ENCODE data around the gene ENTPD2. TPM values are rescaled to one million over a fixed set of nuclear protein-coding genes. Genes with fewer than 3 reads are reported as not detected.

ENTPD2 gene
- total and polyA plus RNA-seq, 2 experiments from 2014 or later: 1.8 to 1.9 TPM

DNA sequence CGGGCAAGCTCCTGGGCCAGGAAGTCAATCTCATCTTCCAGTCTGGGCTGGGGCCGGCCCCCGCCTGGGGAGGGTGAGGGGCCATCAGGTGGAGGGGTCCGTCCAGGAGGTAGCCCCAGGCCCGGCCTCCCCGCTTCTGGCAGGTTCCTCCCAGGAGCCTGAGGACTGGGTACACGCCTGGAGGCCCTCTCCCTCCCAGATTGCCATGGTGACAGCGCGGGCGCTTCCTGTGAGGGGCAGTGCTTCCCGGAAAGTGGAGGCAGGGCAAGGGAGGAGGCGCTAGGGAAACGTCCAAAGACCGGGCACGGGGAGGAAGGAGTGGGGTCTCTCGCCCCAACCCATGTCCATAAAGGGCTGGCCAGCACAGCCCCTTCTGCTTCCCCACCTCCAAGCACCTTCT, 12.7 kb downstream of the ENTPD2 start (continued):
- TF ChIP-seq ZNF462 (CRISPR knock-in tag; IDR thresholded peaks at IDR 0.05) (no peak), CREB1 (CRISPR knock-in tag; IDR thresholded peaks at IDR 0.05; ENCODE audit: low read depth) (no peak), JUNB (IDR thresholded peaks at IDR 0.05; ENCODE audit: unreplicated experiment) (no peak), CTCF (conservative IDR thresholded peaks at IDR 0.05; ENCODE audit: low read depth in 2 of 2) (no peak)

DNA sequence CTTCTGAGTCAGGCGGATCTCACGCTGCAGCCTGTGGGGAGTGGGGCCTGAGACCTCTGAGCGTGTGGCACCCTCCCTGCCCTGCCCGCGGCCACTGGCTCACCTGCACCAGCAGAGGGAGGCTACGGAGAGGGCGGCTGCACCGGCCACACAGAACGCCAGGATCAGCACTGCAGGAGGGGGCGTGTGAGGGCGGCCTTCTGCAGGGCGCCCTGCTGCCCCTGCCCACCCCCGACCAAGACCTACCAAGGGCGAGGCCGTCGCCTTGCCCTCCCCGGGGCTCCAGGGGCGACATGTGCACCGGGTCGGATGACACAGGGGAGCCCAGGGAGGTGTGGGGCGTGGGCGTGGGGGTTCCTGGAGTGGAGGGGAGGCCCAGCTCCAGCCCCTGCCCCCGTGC, 13.3 kb downstream of the ENTPD2 start:
- Histone ChIP-seq H4K20me1 (replicated peaks; ENCODE audit: insufficient read depth) (no peaks in the 10 kb centered on the region; the same call in 1 of the 2 replicates), H3K9me2 (ENCODE audit: insufficient read depth) (no peaks in the 10 kb centered on the region), H3F3A (replicated peaks; ENCODE audit: low read depth) (no peaks in the 10 kb centered on the region), H3K36me3 (ENCODE audit: insufficient read depth) (no peaks in the 10 kb centered on the region), H3K4me3 (no peak overlapping the region), H3K27ac (ENCODE audit: low read depth) (no peak overlapping the region), H3K4me1 (ENCODE audit: insufficient read depth) (peaks cover 7% of the 10 kb centered on the region; the same call in 1 of the 2 replicates), H3K4me2 (no peak overlapping the region), H3K27me3 (ENCODE audit: insufficient read depth) (peaks cover 14% of the 10 kb centered on the region), H3K79me2 (replicated peaks; ENCODE audit: insufficient read depth) (peaks cover 7% of the 10 kb centered on the region; the same call in 1 of the 2 replicates), H2AFZ (no peak overlapping the region)
- H3K36me3 Mint-ChIP-seq (ENCODE audit: low read depth): no peaks in the 10 kb centered on the region; the same call in 2 of the 3 replicates
- no peak overlapping the region for H3K4me3 Mint-ChIP-seq
- H3K4me1 Mint-ChIP-seq: peaks cover 4% of the 10 kb centered on the region; the same call in 1 of the 3 replicates
- H3K27me3 Mint-ChIP-seq (ENCODE audit: insufficient read depth, low read depth, poor library complexity): peaks cover 15% of the 10 kb centered on the region
- no peak overlapping the region for H3K27ac Mint-ChIP-seq
- ATAC-seq (no peak), DNase-seq (ENCODE audit: low spot score) (no peak)
- no peaks in the 10 kb centered on the region for H3K9me3 Mint-ChIP-seq
- TF ChIP-seq STAT1 (IDR thresholded peaks at IDR 0.05; ENCODE audit: unreplicated experiment) (no peak), POLR2AphosphoS5 (IDR thresholded peaks at IDR 0.05; ENCODE audit: low read depth) (no peak), ZNF462 (CRISPR knock-in tag; IDR thresholded peaks at IDR 0.05) (no peak)
